HepG2 (cell line): Measurements from ENCODE around the gene GINS3. TPM values are rescaled to one million over a fixed set of nuclear protein-coding genes. Genes with fewer than 3 reads are reported as not detected.

Experiments used
- ATAC-seq: fragments of 200-7000 bp; cut with Tn5 transposase; 3 replicates; pipeline ENCODE4 v1.9.1; 2020; ENCODE audit warnings: mild to moderate bottlenecking, moderate library complexity
- BruUV-seq: library from RNA; stranded (reverse); fragments of 400-500 nt; replicated peaks from 2 replicates; lab custom pipeline; 2021; lab: Mats Ljungman, UMichigan
- CTCF ChIA-PET: fragments of 300-600 bp; formaldehyde crosslinking; extraction: SDS; loops from one replicate; lab custom pipeline; 2021; ENCODE audit warnings: low total read pairs, inconsistent platforms, low intra/inter-chr PET ratio; lab: Yijun Ruan, JAX
- POLR2A ChIA-PET: fragments of 350-600 bp; sonication (Branson Sonifier 250); formaldehyde crosslinking; loops from one replicate; lab custom pipeline; 2020; ENCODE audit warnings: antibody characterized with exemption, inconsistent platforms; lab: Yijun Ruan, JAX
- DNase-seq: peaks from one replicate; pipeline ENCODE4 v3.0.0-alpha.2; 2015; ENCODE audit warnings: low spot score
- FAIRE-seq: peaks from 3 replicates; lab custom pipeline; 2011; peaks lifted over from hg19 to GRCh38; lab: Jason Lieb, UNC
- H2AFZ ChIP-seq: one replicate; pipeline ENCODE4 v1.6.1; 2011; ENCODE audit warnings: low read length, inconsistent platforms
- H3K27ac ChIP-seq: fragments of 300-600 bp; 3 replicates; pipeline ENCODE4 v1.8.0; 2011; ENCODE audit warnings: mixed run types, mild to moderate bottlenecking, mixed read lengths, low read length, inconsistent platforms; ENCODE audit not compliant: insufficient read depth; ENCODE audit errors: extremely low read length
- H3K27me3 ChIP-seq, 2 experiments: fragments of 200-600 bp in 1 of 2; 2 replicates in 1 of 2; 3 replicates in 1 of 2; pipeline versions ENCODE4 v1.6.0 to v1.8.0; 2011; ENCODE audit warnings: low read length in 2 of 2, mild to moderate bottlenecking in 2 of 2, moderate library complexity in 2 of 2, inconsistent platforms in 1 of 2; ENCODE audit not compliant: insufficient read depth in 2 of 2, control insufficient read depth in 1 of 2
- H3K36me3 ChIP-seq, 2 experiments: fragments of 200-600 bp in 1 of 2; replicated peaks in 1 of 2; 2 replicates in 1 of 2; 3 replicates in 1 of 2; pipeline versions ENCODE4 v1.5.1 to v1.8.0; 2011; ENCODE audit warnings: low read length in 2 of 2, inconsistent platforms in 1 of 2; ENCODE audit not compliant: insufficient read depth in 2 of 2, control insufficient read depth in 1 of 2
- H3K4me1 ChIP-seq: 2 replicates; pipeline ENCODE4 v1.5.1; 2012; ENCODE audit warnings: low read length, inconsistent platforms; ENCODE audit not compliant: insufficient read depth
- H3K4me2 ChIP-seq: 2 replicates; pipeline ENCODE4 v1.6.0; 2011; ENCODE audit warnings: low read depth, low read length, inconsistent platforms
- H3K4me3 ChIP-seq, 3 experiments: fragments of 200-600 bp in 1 of 3; sonication (generic), shearing (Covaris generic) in 1 of 3; replicated peaks in 1 of 3; 2 replicates each; pipeline ENCODE4 v1.5.1; 2011 to 2016; ENCODE audit warnings: low read length in 3 of 3, inconsistent platforms in 2 of 3, low read depth in 2 of 3, mild to moderate bottlenecking in 2 of 3, control low read depth in 1 of 3, mixed read lengths in 1 of 3; ENCODE audit not compliant: insufficient read depth in 1 of 3
- H3K79me2 ChIP-seq: one replicate; pipeline ENCODE4 v1.6.1; 2011; ENCODE audit warnings: low read length, inconsistent platforms; ENCODE audit not compliant: insufficient read depth
- H3K9ac ChIP-seq: 2 replicates; pipeline ENCODE4 v1.6.0; 2011; ENCODE audit warnings: mild to moderate bottlenecking, low read depth, low read length, inconsistent platforms; ENCODE audit not compliant: insufficient read depth
- H3K9me3 ChIP-seq: 2 replicates; pipeline ENCODE4 v1.5.1; 2012; ENCODE audit warnings: mild to moderate bottlenecking, low read length
- H4K20me1 ChIP-seq: 2 replicates; pipeline ENCODE4 v1.6.0; 2011; ENCODE audit warnings: inconsistent platforms, mild to moderate bottlenecking, low read length, moderate library complexity; ENCODE audit not compliant: insufficient read depth
- CEBPB ChIP-seq: IDR thresholded peaks from 2 replicates; pipeline ENCODE4 v1.6.1; 2011; ENCODE audit warnings: low read depth, low read length, improper control_type of control experiment, borderline replicate concordance
- ZGPAT ChIP-seq: IDR thresholded peaks from 2 replicates; pipeline ENCODE4 v1.6.1; 2016; ENCODE audit warnings: mild to moderate bottlenecking
- ZNF296 ChIP-seq: sonication (generic); formaldehyde crosslinking; conservative IDR thresholded peaks from 2 replicates; pipeline ENCODE4 v1.5.0; 2020; ENCODE audit warnings: mild to moderate bottlenecking, missing genetic modification reagents
- ZSCAN12 ChIP-seq: sonication (generic); formaldehyde crosslinking; IDR thresholded peaks from 2 replicates; pipeline ENCODE4 v1.9.0; 2021; ENCODE audit warnings: mild to moderate bottlenecking, missing genetic modification reagents
- WGBS: methylation state at CpG from one replicate; pipeline ENCODE4 v1.1.6; 2017; ENCODE audit warnings: low lambda C conversion rate; 5-methylcytosine and 5-hydroxymethylcytosine counted together
- in situ Hi-C: cut with HindIII; loops from 2 replicates; pipeline ENCODE4 v1.10.0; 2017; ENCODE audit warnings: low pct_unique_long_range_greater_than_20kb; ENCODE audit not compliant: extremely low pct_ligation_motif_present
- intact Hi-C: fragments of 100-400 bp; cut with micrococcal nuclease; formaldehyde crosslinking; loops from one replicate; pipeline ENCODE4 v1.10.0; 2022; ENCODE audit not compliant: unreplicated experiment
- polyA plus RNA-seq, 8 experiments: library from polyadenylated mRNA; depleted of rRNA in 3 of 8; stranded (reverse) in 7 of 8; unstranded in 1 of 8; fragments of >200 nt; fragmentation: Illumina TruSeq in 4 of 8; extraction: Trizol in 4 of 8; gene quantifications; 2 replicates each; pipeline versions ENCODE4 v1.2.1 to v1.2.3, GENCODE V29; 2011 to 2016; ENCODE audit warnings: low read depth in 4 of 8, missing spikeins in 1 of 8, mixed read lengths in 1 of 8; ENCODE audit not compliant: insufficient read depth in 1 of 8
- total RNA-seq, 5 experiments: library from RNA; depleted of rRNA; stranded (reverse); fragments of >200 nt; fragmentation: Illumina TruSeq; extraction: Trizol; gene quantifications; 2 replicates each; pipeline ENCODE4 v1.2.3, GENCODE V29; 2016; ENCODE audit warnings: low read depth in 1 of 5
- TF ChIP-seq, protein P1 (sequence below): sonication (generic); formaldehyde crosslinking; IDR thresholded peaks from 2 replicates; pipeline ENCODE4 v1.5.1; 2020; ENCODE audit warnings: mild to moderate bottlenecking, missing genetic modification reagents, borderline replicate concordance
- TF ChIP-seq, protein P2 (sequence below): sonication (generic); formaldehyde crosslinking; IDR thresholded peaks from 2 replicates; pipeline ENCODE4 v1.5.0; 2020; ENCODE audit warnings: mild to moderate bottlenecking, missing genetic modification reagents, borderline replicate concordance
- TF ChIP-seq, protein P3 (sequence below): conservative IDR thresholded peaks from 2 replicates; pipeline ENCODE4 v1.6.1; 2018; ENCODE audit warnings: missing genetic modification reagents

Gene GINS3
- total and polyA plus RNA-seq, 2 of the 13 experiments (the other 11 are each of a cell fraction or from before 2014, with no cell fraction given), result 6.5 to 19.3 TPM

GRCh38 chr16:58371841-58372240, 20.4 kb upstream of the GINS3 start:
- ATAC-seq, result no peak
- Histone ChIP-seq H3K4me2 (no peak overlapping the region), H3K9ac (no peak overlapping the region), H2AFZ (no peak overlapping the region), H3K9me3 (no peaks in the 10 kb centered on the region), H3K27me3 (no peaks in the 10 kb centered on the region; a peak in 1 of 5 replicates), H3K36me3 (no peaks in the 10 kb centered on the region), H4K20me1 (no peaks in the 10 kb centered on the region), H3K4me3 (no peak overlapping the region), H3K4me1 (no peaks in the 10 kb centered on the region), H3K27ac (no peak overlapping the region), H3K79me2 (no peaks in the 10 kb centered on the region)
- CTCF ChIA-PET, result no interaction called here
- peak; percentile 8 for FAIRE-seq
- 6% methylated on average over 2 of the region's 2 CpGs for WGBS
- DNase-seq, result no peak
- peak; percentile 70 for TF ChIP-seq CEBPB
- TF ChIP-seq, protein P1, sequence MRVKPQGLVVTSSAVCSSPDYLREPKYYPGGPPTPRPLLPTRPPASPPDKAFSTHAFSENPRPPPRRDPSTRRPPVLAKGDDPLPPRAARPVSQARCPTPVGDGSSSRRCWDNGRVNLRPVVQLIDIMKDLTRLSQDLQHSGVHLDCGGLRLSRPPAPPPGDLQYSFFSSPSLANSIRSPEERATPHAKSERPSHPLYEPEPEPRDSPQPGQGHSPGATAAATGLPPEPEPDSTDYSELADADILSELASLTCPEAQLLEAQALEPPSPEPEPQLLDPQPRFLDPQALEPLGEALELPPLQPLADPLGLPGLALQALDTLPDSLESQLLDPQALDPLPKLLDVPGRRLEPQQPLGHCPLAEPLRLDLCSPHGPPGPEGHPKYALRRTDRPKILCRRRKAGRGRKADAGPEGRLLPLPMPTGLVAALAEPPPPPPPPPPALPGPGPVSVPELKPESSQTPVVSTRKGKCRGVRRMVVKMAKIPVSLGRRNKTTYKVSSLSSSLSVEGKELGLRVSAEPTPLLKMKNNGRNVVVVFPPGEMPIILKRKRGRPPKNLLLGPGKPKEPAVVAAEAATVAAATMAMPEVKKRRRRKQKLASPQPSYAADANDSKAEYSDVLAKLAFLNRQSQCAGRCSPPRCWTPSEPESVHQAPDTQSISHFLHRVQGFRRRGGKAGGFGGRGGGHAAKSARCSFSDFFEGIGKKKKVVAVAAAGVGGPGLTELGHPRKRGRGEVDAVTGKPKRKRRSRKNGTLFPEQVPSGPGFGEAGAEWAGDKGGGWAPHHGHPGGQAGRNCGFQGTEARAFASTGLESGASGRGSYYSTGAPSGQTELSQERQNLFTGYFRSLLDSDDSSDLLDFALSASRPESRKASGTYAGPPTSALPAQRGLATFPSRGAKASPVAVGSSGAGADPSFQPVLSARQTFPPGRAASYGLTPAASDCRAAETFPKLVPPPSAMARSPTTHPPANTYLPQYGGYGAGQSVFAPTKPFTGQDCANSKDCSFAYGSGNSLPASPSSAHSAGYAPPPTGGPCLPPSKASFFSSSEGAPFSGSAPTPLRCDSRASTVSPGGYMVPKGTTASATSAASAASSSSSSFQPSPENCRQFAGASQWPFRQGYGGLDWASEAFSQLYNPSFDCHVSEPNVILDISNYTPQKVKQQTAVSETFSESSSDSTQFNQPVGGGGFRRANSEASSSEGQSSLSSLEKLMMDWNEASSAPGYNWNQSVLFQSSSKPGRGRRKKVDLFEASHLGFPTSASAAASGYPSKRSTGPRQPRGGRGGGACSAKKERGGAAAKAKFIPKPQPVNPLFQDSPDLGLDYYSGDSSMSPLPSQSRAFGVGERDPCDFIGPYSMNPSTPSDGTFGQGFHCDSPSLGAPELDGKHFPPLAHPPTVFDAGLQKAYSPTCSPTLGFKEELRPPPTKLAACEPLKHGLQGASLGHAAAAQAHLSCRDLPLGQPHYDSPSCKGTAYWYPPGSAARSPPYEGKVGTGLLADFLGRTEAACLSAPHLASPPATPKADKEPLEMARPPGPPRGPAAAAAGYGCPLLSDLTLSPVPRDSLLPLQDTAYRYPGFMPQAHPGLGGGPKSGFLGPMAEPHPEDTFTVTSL (CRISPR knock-in tag), result no peak
- POLR2A ChIA-PET, result no interaction called here
- BruUV-seq, result no TSS peak
- intact Hi-C loops, result no loop called here
- in situ Hi-C loops, result no loop called here

- Histone ChIP-seq H3K79me2 (no peaks in the 10 kb centered on the region), H3K9ac (no peak overlapping the region), H4K20me1 (no peaks in the 10 kb centered on the region), H3K4me1 (no peaks in the 10 kb centered on the region), H3K27ac (no peak overlapping the region), H3K4me2 (no peak overlapping the region), H3K27me3 (no peaks in the 10 kb centered on the region; a peak in 2 of 5 replicates), H2AFZ (no peak overlapping the region), H3K36me3 (no peaks in the 10 kb centered on the region), H3K4me3 (no peak overlapping the region), H3K9me3 (no peaks in the 10 kb centered on the region)
- POLR2A ChIA-PET, result no interaction called here
- no peak for ATAC-seq
- intact Hi-C loops (no loop called here), in situ Hi-C loops (no loop called here)
- BruUV-seq, result no TSS peak
- DNase-seq, result no peak
- FAIRE-seq, result no peak
- CTCF ChIA-PET, result no interaction called here
- TF ChIP-seq ZGPAT, result no peak
- no peak for TF ChIP-seq ZNF296 (CRISPR knock-in tag)
- TF ChIP-seq, protein P2, sequence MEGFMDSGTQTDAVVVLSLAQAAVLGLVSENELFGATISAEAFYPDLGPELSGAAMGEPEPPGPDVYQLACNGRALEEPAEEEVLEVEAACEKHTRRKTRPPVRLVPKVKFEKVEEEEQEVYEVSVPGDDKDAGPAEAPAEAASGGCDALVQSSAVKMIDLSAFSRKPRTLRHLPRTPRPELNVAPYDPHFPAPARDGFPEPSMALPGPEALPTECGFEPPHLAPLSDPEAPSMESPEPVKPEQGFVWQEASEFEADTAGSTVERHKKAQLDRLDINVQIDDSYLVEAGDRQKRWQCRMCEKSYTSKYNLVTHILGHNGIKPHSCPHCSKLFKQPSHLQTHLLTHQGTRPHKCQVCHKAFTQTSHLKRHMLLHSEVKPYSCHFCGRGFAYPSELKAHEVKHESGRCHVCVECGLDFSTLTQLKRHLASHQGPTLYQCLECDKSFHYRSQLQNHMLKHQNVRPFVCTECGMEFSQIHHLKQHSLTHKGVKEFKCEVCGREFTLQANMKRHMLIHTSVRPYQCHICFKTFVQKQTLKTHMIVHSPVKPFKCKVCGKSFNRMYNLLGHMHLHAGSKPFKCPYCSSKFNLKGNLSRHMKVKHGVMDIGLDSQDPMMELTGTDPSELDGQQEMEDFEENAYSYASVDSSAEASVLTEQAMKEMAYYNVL (CRISPR knock-in tag), result no peak
- TF ChIP-seq, protein P3, sequence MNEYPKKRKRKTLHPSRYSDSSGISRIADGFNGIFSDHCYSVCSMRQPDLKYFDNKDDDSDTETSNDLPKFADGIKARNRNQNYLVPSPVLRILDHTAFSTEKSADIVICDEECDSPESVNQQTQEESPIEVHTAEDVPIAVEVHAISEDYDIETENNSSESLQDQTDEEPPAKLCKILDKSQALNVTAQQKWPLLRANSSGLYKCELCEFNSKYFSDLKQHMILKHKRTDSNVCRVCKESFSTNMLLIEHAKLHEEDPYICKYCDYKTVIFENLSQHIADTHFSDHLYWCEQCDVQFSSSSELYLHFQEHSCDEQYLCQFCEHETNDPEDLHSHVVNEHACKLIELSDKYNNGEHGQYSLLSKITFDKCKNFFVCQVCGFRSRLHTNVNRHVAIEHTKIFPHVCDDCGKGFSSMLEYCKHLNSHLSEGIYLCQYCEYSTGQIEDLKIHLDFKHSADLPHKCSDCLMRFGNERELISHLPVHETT (CRISPR knock-in tag), result no peak
- no peak for TF ChIP-seq ZSCAN12 (CRISPR knock-in tag)
Observed at GRCh38 chr16:58375386-58375785, 16.9 kb upstream of the GINS3 start.
